Subcutaneous abdominal adipose tissue (tissue), 5 donors: ENCODE results near the gene ALG1.
A peak's percentile ranks its signal among the peaks of the same experiment; 100 is the strongest.
"Not testable (repeated sequence)": the region's sequence is repeated elsewhere in the genome, so short reads cannot be mapped to it uniquely, and the experiment has no call there.

Source experiments
- H3K27ac ChIP-seq: one replicate; pipeline ENCODE4 v1.7.0; 2013; ENCODE audit warnings: low read depth, mild to moderate bottlenecking, inconsistent platforms, low read length, moderate library complexity
- H3K27me3 ChIP-seq, 5 donors: one replicate each; pipeline ENCODE4 v1.7.0; 2013; ENCODE audit warnings: low read length in 5 of 5, inconsistent platforms in 1 of 5; ENCODE audit not compliant: control insufficient read depth in 5 of 5, insufficient read depth in 4 of 5
- H3K36me3 ChIP-seq, 5 donors: one replicate each; pipeline ENCODE4 v1.7.0; 2013; ENCODE audit warnings: low read length in 5 of 5; ENCODE audit not compliant: control insufficient read depth in 5 of 5, insufficient read depth in 5 of 5
- H3K4me1 ChIP-seq, 5 donors: one replicate each; pipeline ENCODE4 v1.7.0; 2013; ENCODE audit warnings: low read length in 5 of 5, mild to moderate bottlenecking in 3 of 5, moderate library complexity in 1 of 5; ENCODE audit not compliant: control insufficient read depth in 5 of 5, insufficient read depth in 5 of 5
- H3K4me3 ChIP-seq, 5 donors: one replicate each; pipeline ENCODE4 v1.7.0; 2013; ENCODE audit warnings: low read length in 5 of 5, low read depth in 1 of 5
- H3K9ac ChIP-seq, 5 donors: one replicate each; pipeline ENCODE4 v1.7.0; 2013; ENCODE audit warnings: low read length in 5 of 5, mild to moderate bottlenecking in 4 of 5, moderate library complexity in 3 of 5
- H3K9me3 ChIP-seq, 5 donors: one replicate each; pipeline ENCODE4 v1.7.0; 2013; ENCODE audit warnings: low read length in 5 of 5; ENCODE audit not compliant: control insufficient read depth in 5 of 5
- donor health status: healthy.
- donor health status: healthy.
- donor health status: healthy.
- donor health status: healthy.
- donor health status: healthy.

ALG1 gene

DNA sequence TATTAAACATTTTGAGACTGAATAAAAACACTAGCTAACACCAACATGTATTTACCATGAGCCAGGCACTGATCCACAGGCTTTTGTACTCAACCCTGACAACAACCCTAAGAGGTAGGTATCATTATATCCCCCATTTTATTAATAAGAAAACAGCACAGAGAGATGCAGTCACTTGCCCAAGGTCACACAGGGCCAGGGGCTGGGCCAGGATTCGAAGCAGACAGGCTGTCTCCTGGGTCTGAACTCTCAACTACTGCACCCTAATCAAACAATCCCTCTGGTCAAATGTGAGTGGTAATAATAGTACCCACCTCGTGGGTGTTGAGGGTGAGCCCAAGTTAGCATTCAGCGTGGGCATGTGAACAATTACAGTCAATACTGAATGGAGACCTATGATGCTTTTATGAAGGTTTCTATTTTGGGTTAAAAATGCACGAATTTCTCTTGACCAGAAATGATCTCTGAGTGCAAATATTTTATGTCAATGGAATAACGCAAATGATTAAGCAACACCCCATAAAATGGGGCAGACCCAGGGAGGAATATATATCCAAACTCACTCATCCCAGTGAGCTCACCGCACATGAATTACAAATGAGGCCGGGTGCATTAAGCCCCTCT is 24.9 kb downstream of the ALG1 start:
- H3K36me3 ChIP-seq, H3K4me1 ChIP-seq, H3K9me3 ChIP-seq, H3K27me3 ChIP-seq, H3K27ac ChIP-seq: not testable (repeated sequence)
- peak overlapping the region; percentile 59 to 70 (median 63) for H3K4me3 ChIP-seq
- H3K9ac ChIP-seq = peak overlapping the region in 1 of 5 donors; percentile 76

DNA sequence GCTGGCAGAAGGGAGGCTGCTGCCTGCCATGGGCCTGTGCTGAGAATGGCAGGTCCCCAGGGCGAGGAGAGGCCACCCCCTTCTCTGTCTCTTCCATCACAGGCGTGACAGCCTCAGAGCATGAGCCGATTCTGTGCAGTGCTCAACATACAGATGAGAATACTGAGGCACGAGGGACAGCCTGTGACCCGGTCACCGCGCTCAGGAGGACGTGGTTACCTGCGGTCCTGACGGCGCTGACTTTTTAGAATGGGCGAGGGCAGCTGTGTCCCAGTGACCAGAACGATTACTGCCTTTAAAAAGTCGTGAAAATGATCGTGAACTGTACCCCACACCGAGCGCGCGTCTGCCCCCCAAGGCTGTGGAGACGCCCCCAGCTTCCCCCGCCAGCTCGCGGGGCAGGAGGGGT is 25.4 kb downstream of the ALG1 start:
- H3K4me1 ChIP-seq, H3K36me3 ChIP-seq, H3K9me3 ChIP-seq, H3K27me3 ChIP-seq: not testable (repeated sequence)
- H3K27ac ChIP-seq = peak overlapping the region; percentile 50
- H3K4me3 ChIP-seq = peak overlapping the region; percentile 59 to 70 (median 63)
- peak overlapping the region in 4 of 5 donors; percentile 45 to 76 (median 52) for H3K9ac ChIP-seq

GRCh38 chr16:5097470-5098220 is 26.0 kb downstream of the ALG1 start, which contains the start of gene EEF2KMT:
Gene EEF2KMT (minus strand): TSS chr16:5097795. CDS start chr16:5097739, 56 bp downstream.
- not testable (repeated sequence) for H3K27me3 ChIP-seq, H3K4me1 ChIP-seq, H3K36me3 ChIP-seq, H3K9me3 ChIP-seq
- Histone ChIP-seq H3K27ac (peak within 1 kb of the TSS; percentile 50), H3K4me3 (peak within 1 kb of the TSS; percentile 68 to 77 (median 70)), H3K9ac (peak within 1 kb of the TSS in 4 of 5 donors; percentile 45 to 76 (median 52))

GRCh38 chr16:5098221-5099159 is 26.8 kb downstream of the ALG1 start:
- H3K4me1 ChIP-seq, H3K36me3 ChIP-seq: not testable (repeated sequence)
- peak overlapping the region in 2 of 5 donors; percentile 13 to 41 for H3K9ac ChIP-seq

GRCh38 chr16:5099174-5099573 is 27.5 kb downstream of the ALG1 start:
- H3K27me3 ChIP-seq, H3K4me1 ChIP-seq, H3K9ac ChIP-seq, H3K4me3 ChIP-seq, H3K36me3 ChIP-seq, H3K27ac ChIP-seq, H3K9me3 ChIP-seq: not testable (repeated sequence)

More at GRCh38 chr16:5098221-5099159, 26.8 kb downstream of the ALG1 start:
- peak overlapping the region; percentile 68 to 77 (median 70) for H3K4me3 ChIP-seq
- H3K27ac ChIP-seq, H3K27me3 ChIP-seq, H3K9me3 ChIP-seq: not testable (repeated sequence)

DNA sequence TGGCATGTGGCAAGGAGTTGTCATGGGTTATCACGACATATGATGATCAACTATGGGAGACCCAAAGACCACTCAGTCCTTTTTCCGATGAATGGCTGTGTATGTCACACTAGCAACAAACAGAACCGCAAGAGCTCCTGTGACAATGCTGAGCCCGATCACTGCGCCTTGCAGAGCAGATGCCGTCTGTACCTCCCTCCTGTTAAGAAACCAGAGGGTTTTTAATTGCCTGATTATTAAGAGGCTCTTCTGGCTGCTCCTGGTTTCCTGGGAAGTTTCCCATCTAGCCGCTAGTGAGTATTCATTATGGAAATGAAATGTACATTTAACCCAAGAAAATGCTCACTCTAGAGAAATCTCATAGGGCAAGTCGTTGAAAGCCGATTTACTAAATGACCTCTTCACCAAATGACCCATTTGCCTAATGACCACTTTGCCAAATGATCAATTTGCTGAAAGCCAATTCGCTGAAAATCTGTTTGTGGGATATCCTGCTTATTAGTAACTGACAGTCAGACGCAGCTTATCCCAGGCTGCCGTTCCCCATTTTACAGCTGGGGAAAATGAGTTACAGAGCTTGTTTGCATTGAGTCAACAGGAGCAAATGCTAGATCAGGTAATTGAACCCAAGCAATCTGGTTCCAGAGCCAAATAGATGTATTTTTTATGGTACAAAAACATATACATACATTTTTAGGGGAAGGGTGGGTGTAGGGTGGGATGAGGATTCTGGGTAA is 31.8 kb downstream of the ALG1 start:
- H3K27ac ChIP-seq, H3K9me3 ChIP-seq, H3K36me3 ChIP-seq, H3K9ac ChIP-seq, H3K4me1 ChIP-seq, H3K4me3 ChIP-seq, H3K27me3 ChIP-seq: not testable (repeated sequence)

- not testable (repeated sequence) for H3K9me3 ChIP-seq, H3K4me1 ChIP-seq, H3K4me3 ChIP-seq, H3K27me3 ChIP-seq, H3K36me3 ChIP-seq, H3K9ac ChIP-seq, H3K27ac ChIP-seq
Measured at GRCh38 chr16:5105039-5105438, 33.4 kb downstream of the ALG1 start.

GRCh38 chr16:5108505-5109158 is 37.0 kb downstream of the ALG1 start:
- Histone ChIP-seq H3K9ac (no peak overlapping the region), H3K27ac (no peak overlapping the region), H3K4me3 (no peak overlapping the region), H3K27me3 (no peaks in the 10 kb centered on the region), H3K36me3 (no peaks in the 10 kb centered on the region), H3K9me3 (no peaks in the 10 kb centered on the region), H3K4me1 (no peaks in the 10 kb centered on the region)

DNA sequence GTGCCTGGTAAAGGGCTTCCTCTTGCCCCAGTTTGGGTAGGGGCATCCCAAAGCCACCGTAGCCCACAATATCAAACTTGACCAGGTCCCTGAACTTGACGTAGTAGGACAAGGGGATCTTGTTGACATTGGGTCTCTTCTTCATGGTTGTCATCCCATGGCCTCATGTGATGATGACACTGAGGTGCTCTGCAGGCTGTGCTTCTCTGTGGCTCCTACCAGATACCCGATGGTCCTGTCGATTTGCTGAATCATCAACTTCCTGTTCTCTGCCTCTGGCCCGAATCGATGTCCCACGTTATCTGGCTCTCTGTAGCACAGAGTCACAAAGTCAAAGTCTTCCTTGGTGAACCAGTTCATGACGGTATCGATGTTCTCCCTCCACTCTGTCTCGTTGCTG is 39.3 kb downstream of the ALG1 start:
- H3K36me3 ChIP-seq, H3K4me1 ChIP-seq, H3K9ac ChIP-seq, H3K27ac ChIP-seq, H3K27me3 ChIP-seq, H3K4me3 ChIP-seq, H3K9me3 ChIP-seq: not testable (repeated sequence)
